Stimulated activated CD8-positive, alpha-beta memory T cell treated with anti-CD3 and anti-CD28 coated beads, Interleukin-2, amount 100 ng/mL, for 1 hour (primary cell): ENCODE measurements around the gene MED13L.
"Not testable (repeated sequence)": the region's sequence is repeated elsewhere in the genome, so short reads cannot be mapped to it uniquely, and the experiment has no call there.

Source experiments
- DNase-seq, 2 donors: peaks; one replicate each; pipeline ENCODE4 v3.0.0-alpha.2; 2020; ENCODE audit warnings: low read depth in 2 of 2

The MED13L gene

DNA sequence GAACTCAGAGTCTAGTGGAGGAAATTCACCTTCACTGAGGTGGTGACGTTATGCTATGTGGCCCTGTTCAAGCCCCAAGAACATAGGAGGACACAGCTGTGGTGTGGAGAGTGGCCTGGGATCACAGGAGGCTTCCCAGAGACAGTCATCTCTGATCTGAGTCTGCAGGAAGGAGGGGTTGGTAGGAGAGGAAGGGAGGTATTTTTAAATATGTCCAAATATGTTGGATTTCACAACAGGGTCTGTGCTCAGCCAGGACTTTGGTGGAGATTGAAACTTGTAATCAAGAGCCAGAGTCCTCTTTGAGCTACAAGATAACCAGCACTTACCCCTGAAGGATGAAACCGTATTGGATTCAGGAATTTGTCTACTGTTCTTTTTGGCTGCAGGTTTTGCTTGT, 26.4 kb upstream of the MED13L start:
- no peak for DNase-seq

DNA sequence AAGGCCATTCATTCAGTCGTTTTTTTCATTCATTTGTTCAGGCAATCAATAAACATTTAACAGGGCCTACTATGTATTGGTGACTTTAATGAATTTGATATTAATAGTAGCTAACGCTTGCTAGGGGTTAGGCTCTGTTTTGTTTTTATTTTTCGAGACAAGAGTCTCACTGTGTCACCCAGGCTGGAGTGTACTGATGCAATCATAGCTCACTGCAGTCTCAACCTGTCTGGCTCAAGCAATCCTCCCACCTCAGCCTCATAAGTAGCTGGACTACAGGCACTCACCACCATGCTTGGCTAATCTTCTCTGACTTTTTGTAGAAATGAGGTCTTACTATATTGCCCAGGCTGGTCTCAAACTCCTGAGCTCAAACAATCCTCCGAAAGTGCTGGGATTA, 25.6 kb upstream of the MED13L start:
- no peak for DNase-seq

DNA sequence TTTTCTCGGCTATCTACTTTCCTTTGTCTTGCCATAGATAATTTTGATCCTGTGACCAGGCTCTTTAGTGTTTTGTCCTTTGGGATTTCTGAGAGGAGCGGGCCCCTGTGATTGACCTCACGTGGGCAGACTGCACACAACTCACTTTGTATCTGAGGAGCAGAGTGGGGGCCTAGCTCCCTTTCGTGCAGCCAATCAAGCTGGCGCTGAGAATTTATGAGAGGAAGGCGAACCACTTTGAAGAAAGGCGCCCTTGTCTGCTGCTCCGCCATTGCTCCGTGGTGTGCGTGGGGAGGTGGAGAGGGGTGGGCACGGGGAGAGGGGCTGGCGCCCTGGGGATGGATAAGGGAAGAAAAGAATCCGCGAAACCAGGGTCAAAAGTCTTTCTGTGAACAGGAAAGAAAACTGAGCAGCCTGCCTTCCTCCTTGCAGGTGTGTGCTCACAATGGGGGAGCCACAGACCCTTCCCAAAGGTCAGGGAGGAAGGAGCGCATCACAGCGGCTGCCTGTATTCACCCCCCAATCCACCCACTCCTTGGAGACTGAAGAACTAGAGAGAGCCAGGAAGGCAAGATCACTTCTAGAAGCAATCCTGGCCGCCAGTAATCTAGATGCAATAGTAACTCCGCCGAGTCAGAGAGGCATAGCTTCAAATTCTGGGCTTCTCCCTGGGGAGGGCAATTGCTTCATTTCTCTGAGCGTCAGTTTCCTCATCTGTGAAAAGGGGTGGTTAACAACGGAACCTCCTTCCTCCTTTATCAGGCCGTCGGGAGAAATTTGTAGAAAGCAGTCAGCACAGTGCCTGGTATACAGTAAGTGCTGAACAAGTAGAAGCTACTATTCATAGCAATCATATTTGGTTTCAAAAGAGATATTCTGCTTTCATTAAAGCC, 24.9 kb upstream of the MED13L start:
- no peak for DNase-seq

DNA sequence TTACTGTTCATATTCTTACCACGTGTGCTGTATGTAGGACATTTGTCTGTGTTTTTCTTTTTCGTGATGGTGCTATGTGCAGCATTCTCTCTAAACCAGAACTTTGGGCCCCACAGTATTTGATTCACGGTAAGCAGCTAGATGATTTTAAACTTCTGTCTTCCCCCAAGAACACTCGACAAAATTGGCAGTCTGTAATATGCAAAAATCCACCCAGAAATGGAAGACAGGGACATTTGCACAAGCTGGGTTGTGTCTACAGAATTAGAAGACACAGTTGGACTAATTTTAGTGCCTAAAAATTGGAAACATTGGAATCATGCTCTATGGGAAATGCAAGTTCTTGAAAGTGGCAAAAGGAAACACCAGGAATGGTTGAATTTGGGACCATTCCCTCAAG, 24.1 kb upstream of the MED13L start:
- DNase-seq = no peak

DNA sequence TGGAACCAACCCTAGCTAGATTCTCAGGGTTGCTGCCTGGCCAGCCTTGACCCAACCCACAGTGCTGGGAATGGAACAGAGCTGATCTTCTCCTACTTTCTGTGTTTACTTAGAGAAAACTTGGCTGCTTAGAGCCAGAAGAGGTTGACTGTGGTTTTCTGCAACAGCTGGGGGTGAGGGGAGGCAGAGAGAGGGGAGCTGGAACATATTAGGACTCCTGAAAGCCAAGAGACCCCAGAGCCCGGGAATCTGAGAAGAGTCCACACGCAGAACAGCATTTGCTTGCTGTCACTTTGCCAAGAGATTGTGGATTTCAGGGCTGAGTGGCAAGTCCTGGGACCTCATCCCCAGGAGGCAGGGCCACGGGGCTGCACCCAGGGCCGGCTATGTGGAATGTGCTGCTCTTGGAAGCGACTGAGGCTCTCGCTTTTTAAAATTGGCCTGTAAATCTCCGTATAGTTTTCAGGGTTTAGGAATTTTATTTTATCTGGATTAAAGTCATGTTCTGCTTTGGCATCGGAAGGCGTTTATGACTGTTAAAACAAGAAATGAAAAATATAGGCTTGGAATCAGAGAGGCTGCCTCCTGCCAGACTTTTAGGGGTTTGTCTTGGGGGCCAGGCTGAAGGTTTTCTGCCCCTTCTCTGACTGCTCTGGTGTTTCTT, 22.3 kb upstream of the MED13L start:
- DNase-seq = no peak

DNA sequence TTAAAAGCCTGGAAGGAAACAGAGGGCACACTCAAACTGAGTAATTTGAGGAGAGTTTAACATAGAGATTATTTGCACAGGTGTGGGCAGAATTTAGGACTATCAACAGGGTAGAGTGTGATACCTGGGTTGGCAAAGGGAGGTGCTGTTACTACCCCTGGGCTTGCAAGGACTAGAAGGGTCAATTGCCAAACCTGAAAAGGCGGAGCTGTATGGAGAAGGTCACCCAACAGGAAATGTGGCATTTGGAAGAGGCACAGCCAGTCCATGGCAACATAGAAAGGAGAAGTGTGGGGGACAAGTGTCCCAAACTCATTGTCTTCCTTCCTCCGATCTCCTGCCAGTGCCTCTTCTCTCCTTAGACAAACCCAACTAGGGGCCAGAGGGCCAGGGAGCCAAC, 21.6 kb upstream of the MED13L start:
- DNase-seq = no peak

DNA sequence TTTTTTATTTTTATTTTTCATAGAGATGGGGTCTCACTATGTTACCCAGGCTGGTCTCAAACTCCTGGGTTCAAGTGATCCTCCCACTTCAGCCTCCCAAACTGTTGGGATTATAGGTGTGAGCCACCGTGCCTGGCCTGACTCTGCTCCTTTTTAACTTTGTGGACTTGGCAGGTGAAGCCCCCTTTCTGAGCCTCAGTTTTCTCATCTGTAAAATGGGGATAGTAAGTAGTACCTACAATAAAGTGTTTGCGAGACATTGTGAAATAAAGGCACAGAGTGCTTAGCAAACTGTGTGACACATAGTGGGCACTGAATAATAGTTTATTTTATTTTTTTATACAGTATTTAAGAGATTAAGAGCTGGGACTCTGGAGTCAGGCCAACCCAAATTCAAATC, 21.1 kb upstream of the MED13L start:
- no peak for DNase-seq

DNA sequence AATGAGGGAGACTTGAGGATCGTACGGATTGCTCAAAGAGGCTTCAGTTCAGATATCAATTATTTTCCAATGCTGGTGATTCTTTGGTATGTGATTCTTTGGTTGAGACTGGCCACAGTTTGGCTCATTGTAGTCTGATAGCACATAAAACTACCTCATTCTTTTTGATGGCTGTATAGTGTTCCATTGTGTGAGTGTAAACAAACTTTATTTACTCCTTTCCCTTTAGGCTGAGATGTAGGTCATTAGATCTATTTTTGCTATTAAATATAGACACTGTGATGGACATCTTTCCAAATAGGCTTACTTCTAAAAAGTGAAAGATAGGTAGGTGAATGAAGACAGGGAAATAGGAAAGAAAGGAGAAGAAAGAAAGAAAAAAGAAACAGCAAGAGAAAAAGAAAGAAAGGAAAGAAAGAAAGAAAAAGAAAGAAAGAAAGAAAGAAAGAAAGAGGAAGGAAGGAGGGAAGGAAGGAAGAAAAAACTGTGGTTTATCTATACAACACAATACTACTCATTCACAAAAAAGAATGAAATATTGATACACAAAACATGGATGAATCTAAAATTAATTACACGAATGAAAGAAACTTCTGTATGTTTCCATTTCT, 19.8 kb upstream of the MED13L start:
- DNase-seq = no peak

DNA sequence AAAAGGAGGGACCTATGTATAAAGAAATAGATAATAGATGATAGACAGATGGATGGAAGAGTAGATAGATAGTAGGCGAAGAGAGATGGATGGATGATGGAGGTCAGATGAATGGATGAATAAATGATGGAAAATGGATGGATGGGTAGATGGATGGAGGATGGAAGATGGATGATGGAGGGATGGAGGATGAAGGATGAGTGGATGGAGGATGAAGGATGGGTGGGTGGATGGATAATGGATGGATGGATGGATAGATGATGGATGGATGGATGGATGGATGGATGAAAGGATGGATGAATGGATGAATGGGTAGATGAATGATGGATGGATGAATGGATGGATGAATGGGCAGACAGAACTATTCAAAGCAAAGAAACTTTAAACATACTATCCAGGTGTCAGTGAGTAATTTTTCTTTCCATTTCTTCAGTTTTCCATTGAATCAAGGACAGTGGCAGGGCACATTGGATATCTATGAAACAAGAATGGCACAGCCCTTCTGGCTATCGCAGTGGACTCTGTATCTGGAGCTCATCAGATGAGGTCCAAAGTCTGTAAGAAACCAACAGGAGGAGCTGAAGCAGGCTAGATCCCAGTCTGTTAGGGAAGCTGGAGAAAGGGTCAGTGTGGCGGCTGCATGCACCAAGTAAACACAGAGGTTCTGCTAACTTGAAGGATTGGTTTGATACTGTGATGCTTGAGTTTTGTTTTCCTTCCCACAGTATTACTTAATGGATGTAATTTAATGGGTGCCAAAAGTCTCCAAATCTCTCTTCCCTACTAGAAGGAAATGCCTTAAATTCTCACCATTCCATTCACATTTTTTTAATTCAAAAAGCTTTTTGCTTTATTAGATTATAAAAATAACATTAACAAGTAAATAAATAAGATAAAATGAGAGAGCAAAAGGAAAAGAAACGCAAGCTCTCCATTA, 18.1 kb upstream of the MED13L start:
- DNase-seq = no peak

DNA sequence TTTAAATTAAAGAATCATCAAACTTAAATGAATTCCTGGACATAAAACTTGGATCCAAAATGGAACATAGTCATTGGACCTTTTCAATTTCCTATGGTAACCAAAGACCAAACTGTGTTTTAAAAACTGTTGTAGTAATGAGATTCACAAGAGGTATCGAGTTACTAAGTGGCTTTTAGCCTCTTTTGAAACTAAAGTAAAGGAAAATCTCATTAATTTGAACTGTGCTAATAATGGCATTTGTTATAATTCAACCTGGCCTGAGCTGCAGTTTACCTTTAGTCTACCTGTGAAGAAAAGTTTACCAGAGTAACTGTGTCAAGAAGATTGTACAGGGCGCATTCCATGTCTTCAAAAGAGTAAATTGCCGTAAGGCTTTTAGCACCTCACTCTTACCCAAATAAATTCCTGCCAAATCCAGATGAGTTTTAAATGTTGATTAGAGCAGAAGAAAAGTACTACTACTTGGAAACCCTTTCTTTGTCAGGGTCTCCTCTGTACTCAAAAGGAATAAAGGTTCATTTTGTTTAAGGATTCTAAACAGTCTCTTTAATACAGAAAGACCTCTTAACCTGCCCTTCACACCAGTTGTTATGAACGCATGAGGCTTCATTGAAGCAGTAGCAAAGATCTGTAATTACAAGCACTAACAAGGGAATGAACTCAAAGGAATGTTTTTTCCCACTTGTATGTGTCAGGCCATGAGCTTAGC, 17.1 kb upstream of the MED13L start:
- DNase-seq = no peak

DNA sequence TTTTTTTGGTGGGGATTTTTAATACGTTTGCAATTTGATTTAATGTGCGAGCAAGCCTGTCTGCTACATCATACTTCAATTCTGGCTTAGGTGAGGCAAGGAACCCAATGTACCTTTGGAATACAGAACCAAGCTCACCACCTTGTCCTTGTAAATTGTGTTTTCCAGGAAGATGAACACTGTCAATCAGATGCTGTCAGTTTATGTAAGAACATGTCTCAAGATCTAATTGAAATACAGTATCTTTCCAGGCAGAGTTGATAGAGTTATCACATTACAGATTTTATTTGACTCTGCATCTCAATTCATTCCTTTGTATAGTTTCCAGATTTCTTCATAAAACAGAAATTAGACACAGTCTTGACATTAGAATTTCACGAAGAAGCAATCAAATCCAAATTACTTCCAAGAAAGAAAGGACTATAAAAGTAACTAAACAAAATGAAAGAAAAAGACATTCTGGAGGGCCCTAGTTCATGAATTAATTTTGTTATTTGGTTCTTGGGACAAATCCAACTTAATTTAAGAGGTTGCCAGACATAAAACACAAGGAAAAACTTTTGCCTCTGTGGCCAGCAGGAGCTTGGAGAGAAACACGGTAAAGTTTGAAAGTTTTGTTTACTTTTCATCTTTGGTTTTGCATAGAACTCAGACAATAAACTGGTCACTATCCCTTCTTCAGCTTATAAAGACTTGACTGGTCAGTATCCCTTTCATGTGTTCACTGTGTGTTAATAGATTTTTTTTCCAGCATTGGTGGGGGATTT, 16.4 kb upstream of the MED13L start:
- DNase-seq = no peak

DNA sequence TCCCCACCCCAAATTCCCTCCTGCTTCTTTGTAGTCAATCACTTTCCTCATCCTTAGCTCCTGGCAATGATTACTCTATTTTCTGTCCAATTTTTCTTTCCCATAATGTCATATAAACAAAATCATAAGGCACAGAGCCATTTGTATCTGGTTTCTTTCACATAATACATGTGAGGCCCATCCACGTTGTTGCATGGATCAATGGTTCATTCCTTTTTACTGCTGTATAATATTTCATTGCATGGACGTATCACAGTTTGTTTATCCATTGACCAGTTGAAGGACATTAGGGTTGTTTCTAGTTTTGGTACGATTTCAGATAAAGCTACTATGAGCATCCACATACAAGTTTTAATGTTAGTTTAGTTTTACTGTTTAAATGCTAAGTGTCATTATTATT, 13.7 kb upstream of the MED13L start:
- DNase-seq = no peak

DNA sequence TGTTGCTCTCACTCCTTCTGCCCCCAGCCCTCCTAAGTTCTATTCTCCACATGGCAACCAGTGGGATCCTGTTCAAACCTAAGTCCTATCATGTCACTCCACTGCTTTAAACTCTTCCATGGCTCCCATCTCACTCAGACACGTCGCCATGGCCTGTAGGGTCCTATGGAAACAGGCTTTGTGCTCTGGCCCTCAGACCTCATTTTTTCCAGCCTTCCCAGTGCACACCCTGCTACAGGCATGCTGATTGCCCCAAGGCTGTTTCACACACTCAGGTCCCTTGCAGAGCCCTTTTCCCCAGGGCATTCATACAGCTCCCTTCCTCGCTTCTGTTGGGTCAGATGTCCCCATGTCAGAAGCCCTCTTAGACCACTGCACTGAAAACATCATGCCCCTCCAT, 11.2 kb upstream of the MED13L start:
- DNase-seq = no peak

DNA sequence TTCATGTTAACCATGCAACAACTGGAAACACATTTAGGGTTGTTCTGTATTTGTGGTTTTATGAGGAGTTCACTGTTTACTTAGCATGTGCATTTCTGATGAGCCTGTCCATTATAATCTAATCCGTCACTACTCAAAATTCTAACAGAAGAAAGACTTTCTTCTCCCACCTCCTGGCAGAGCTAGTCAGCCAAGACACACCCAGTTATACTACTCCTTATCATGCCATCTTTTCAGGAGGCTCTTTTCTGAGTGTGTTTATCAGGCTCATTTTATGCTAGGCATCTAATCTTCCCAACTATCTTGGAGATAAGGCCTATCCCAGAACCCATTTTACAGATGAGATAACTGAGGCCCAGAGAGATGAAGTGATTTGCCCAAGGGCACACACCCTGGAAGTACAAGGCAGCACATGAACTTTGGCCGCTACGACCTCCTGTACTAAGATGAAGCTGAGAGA, 10.4 kb upstream of the MED13L start:
- DNase-seq = no peak

DNA sequence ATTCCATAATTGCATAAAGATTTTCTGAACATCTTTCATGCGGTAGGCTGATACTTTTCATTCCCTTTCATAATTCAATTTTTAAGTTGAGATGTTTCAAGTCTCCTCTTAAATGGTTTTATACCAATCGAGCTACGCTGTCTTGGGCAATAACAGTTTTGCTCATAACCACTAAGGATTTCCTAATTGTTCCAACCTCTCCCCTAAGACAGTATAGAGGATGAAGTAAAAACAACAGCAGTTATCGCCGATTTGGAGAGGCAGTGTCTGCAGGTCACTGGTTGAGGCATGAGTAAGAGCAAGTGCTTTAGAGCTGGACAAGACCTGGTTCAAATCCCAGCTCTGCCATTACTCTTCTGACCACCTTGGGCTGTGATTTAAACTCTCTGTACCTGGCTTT, 6.9 kb upstream of the MED13L start:
- no peak for DNase-seq

DNA sequence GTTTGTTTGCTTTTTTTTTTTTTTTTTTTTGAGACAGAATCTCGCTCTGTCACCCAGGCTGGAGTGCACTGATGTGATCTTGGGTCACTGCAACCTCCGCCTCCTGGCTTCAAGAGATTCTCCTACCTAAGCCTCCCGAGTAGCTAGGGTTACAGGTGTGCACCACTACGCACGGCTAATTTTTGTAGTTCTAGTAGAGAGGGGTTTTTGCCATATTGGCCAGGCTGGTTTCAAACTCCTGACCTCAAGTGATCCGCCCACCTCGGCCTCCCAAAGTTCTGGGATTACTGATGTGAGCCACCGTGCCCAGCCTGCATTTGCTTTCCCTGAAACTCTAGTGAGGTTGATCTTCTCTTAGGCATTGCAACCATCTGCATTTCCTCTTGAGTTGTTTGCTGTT, 6.4 kb upstream of the MED13L start:
- not testable (repeated sequence) for DNase-seq

DNA sequence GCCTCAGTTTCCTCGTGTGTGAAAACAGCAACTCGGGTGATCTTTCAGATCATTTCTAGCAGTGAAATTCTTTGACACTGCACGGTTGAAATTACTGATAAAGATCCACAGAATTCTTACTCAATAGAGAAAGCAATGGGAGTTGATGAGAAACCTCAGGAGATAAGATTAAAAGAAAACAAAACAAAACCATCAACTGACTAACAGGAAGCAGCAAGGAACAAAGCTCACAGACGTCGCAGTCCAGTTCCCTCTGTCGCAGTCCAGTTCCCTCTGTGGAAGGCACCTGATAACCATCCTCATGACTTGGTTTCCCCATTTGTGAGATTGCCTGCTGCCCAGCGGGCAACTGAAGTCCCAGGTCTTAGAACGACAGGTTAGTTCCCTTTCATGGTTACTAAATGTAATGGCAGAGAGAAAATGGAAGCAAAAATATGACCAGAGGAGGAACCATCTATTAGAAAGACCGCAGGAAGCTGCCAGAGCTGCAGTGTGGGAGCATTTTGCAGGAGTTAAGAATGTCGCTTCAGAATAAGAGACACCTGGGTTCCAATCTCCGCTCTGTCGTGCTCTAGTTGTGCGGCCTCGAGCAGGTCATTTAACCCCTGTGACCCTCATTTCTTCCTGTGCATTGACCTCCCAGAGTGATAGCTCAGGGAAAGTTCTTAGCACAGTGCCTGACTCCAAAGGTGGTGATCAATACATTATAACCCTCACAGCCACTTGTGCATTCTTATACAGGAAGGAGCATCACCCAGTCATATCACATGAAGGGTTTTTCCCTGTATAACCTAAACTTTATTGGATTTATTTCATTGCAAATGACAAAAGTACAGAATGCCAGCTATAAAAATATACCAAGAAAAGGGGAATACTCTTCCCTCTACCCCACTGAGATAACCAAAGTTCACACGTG, 5.1 kb upstream of the MED13L start:
- DNase-seq = no peak

DNA sequence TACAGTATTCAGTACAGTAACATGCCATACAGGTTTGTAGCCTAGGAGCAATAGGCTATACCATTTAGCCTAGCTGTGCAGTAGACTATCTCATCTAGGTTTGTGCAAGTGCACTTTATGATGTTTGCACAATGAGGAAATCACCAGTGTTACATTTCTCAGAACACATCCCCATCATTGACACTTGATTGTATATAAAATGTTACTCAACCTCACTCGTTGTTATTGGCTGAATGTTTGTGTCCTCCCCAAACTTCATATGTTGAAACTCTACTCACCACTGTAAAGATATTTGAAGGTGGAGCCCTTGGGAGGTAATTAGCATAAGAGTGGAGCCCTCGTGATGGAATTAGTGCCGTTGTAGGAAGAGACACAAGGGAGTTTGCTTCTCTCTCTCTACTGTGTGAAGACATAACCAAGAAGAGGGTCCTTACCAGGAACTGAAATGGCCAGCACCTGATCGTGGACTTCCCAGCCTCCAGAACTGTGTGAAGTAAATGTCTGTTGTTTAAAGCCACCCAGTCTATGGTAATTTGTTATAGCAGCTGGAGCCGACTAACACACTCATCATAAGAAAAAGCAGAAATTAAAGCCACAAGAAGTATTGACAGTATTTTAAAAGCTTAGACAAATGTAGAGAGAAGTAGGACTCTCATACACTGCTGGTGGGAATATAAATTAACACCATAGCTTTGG, 3.2 kb upstream of the MED13L start:
- DNase-seq = no peak

DNA sequence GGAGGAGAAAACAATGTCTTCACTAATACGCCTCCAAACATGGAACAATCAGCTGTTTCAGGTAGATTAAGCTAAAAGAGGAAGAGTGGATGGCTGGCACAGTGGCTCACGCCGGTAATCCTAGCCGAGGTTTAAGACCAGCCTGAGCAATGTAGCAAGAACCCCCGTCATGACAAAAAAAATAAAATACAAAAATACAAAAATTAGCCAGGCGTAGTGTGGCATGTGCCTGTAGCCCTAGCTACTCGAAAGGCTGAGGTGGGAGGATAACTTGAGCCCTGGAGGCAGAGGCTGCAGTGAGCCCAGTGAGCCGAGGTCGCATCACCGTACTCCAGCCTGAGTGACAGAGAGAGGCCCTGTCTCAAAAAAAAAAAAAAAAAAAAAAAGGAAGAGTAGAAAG, 1.2 kb upstream of the MED13L start:
- DNase-seq = no peak
